ENCODE results near the gene ZBTB24.

ZBTB24 gene

GRCh38 chr6:109478841-109479624 is 4.0 kb downstream of the ZBTB24 start:
- 96% methylated on average over 4 of the region's 5 CpGs for WGBS
- no peaks in the 10 kb centered on the region for H3K9me3 ChIP-seq (ENCODE audit: insufficient read depth, low read depth, low read length)
- H3K4me3 ChIP-seq (ENCODE audit: low read length), result peak overlapping the region; percentile 39
- no peak overlapping the region for H3K27ac ChIP-seq (ENCODE audit: low read depth, low read length)
- H3K27me3 ChIP-seq (ENCODE audit: insufficient read depth, low read length), result no peaks in the 10 kb centered on the region; the same call in 1 of the 2 replicates
- 0 out of 2 replicates have a peak overlapping the region, but pooled peaks have one; percentile 22 for H3K9ac ChIP-seq (ENCODE audit: low read depth, low read length)
- peaks cover 74% of the 10 kb centered on the region for H3K36me3 ChIP-seq (ENCODE audit: insufficient read depth, low read length)
- H3K4me1 ChIP-seq (ENCODE audit: insufficient read depth, low read length), result peaks cover 45% of the 10 kb centered on the region

GRCh38 chr6:109478222-109478805 is 4.7 kb downstream of the ZBTB24 start:
- Histone ChIP-seq H3K9ac (ENCODE audit: low read depth, low read length) (peak overlapping the region; percentile 36; the same call in 1 of the 2 replicates), H3K27ac (ENCODE audit: low read depth, low read length) (peak overlapping the region; percentile 72), H3K9me3 (ENCODE audit: insufficient read depth, low read depth, low read length) (no peaks in the 10 kb centered on the region), H3K27me3 (ENCODE audit: insufficient read depth, low read length) (no peaks in the 10 kb centered on the region), H3K4me3 (ENCODE audit: low read length) (peak overlapping the region; percentile 39), H3K36me3 (ENCODE audit: insufficient read depth, low read length) (peaks cover 81% of the 10 kb centered on the region), H3K4me1 (ENCODE audit: insufficient read depth, low read length) (peaks cover 39% of the 10 kb centered on the region)
- WGBS, result 93% methylated on average over 9 of the region's 9 CpGs

- 71% methylated on average over 2 of the region's 2 CpGs for whole genome bisulfite sequencing
- Histone ChIP-seq H3K4me1 (ENCODE audit: insufficient read depth, low read length) (peaks cover 39% of the 10 kb centered on the region), H3K9ac (ENCODE audit: low read depth, low read length) (peak overlapping the region; percentile 36; the same call in 1 of the 2 replicates), H3K27me3 (ENCODE audit: insufficient read depth, low read length) (no peaks in the 10 kb centered on the region), H3K36me3 (ENCODE audit: insufficient read depth, low read length) (peaks cover 87% of the 10 kb centered on the region), H3K9me3 (ENCODE audit: insufficient read depth, low read depth, low read length) (no peaks in the 10 kb centered on the region), H3K27ac (ENCODE audit: low read depth, low read length) (peak overlapping the region; percentile 72), H3K4me3 (ENCODE audit: low read length) (peak overlapping the region; percentile 39)
These were observed 5.3 kb downstream of the ZBTB24 start for GRCh38 chr6:109477725-109478124.

GRCh38 chr6:109477184-109477583 is 5.8 kb downstream of the ZBTB24 start:
- Histone ChIP-seq H3K9me3 (ENCODE audit: insufficient read depth, low read depth, low read length) (no peaks in the 10 kb centered on the region), H3K27ac (ENCODE audit: low read depth, low read length) (peak overlapping the region; percentile 72), H3K4me1 (ENCODE audit: insufficient read depth, low read length) (peaks cover 39% of the 10 kb centered on the region), H3K9ac (ENCODE audit: low read depth, low read length) (no peak overlapping the region), H3K27me3 (ENCODE audit: insufficient read depth, low read length) (no peaks in the 10 kb centered on the region), H3K36me3 (ENCODE audit: insufficient read depth, low read length) (peaks cover 93% of the 10 kb centered on the region), H3K4me3 (ENCODE audit: low read length) (no peak overlapping the region)
- WGBS, result 91% methylated on average over 2 of the region's 2 CpGs

DNA sequence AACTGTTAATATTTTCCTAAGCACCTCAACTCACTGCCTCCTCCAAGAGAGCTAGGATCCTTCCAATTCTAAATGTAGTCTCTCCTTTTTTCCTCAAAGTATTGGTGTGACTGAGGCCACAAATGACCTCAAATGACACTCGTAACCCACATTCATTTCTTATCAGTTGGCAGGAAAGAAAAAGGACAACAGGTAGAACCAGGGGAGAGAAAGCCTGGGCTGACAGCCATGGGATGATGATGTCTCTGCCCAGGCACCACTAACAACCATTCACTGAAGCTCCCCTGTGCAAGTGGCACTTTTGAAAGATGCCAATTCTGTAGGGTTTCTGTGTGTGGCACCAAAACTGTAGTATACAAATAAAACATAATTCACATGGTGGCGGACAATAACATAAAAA is 7.4 kb downstream of the ZBTB24 start:
- no peaks in the 10 kb centered on the region for H3K9me3 ChIP-seq (ENCODE audit: insufficient read depth, low read depth, low read length)
- peaks cover 27% of the 10 kb centered on the region for H3K4me1 ChIP-seq (ENCODE audit: insufficient read depth, low read length)
- H3K4me3 ChIP-seq (ENCODE audit: low read length), result no peak overlapping the region
- H3K36me3 ChIP-seq (ENCODE audit: insufficient read depth, low read length), result peaks cover 94% of the 10 kb centered on the region
- no peaks in the 10 kb centered on the region for H3K27me3 ChIP-seq (ENCODE audit: insufficient read depth, low read length)
- 90% methylated on average over 2 of the region's 2 CpGs for WGBS
- H3K27ac ChIP-seq (ENCODE audit: low read depth, low read length), result no peak overlapping the region
- no peak overlapping the region for H3K9ac ChIP-seq (ENCODE audit: low read depth, low read length)

- Histone ChIP-seq H3K9ac (ENCODE audit: low read depth, low read length) (no peak overlapping the region), H3K27ac (ENCODE audit: low read depth, low read length) (no peak overlapping the region), H3K36me3 (ENCODE audit: insufficient read depth, low read length) (peaks cover 94% of the 10 kb centered on the region), H3K27me3 (ENCODE audit: insufficient read depth, low read length) (no peaks in the 10 kb centered on the region), H3K4me3 (ENCODE audit: low read length) (no peak overlapping the region), H3K4me1 (ENCODE audit: insufficient read depth, low read length) (peaks cover 22% of the 10 kb centered on the region), H3K9me3 (ENCODE audit: insufficient read depth, low read depth, low read length) (no peaks in the 10 kb centered on the region)
- 98% methylated on average over 4 of the region's 4 CpGs for WGBS
These were observed 8.0 kb downstream of the ZBTB24 start for GRCh38 chr6:109474995-109475394.

GRCh38 chr6:109473120-109473519 is 9.9 kb downstream of the ZBTB24 start:
- Histone ChIP-seq H3K4me3 (ENCODE audit: low read length) (no peak overlapping the region), H3K9ac (ENCODE audit: low read depth, low read length) (no peak overlapping the region), H3K27ac (ENCODE audit: low read depth, low read length) (no peak overlapping the region), H3K36me3 (ENCODE audit: insufficient read depth, low read length) (peaks cover 98% of the 10 kb centered on the region), H3K27me3 (ENCODE audit: insufficient read depth, low read length) (no peaks in the 10 kb centered on the region), H3K4me1 (ENCODE audit: insufficient read depth, low read length) (peaks cover 8% of the 10 kb centered on the region), H3K9me3 (ENCODE audit: insufficient read depth, low read depth, low read length) (no peaks in the 10 kb centered on the region)
- WGBS, result 93% methylated on average over 3 of the region's 3 CpGs

- Histone ChIP-seq H3K36me3 (ENCODE audit: insufficient read depth, low read length) (peaks cover 98% of the 10 kb centered on the region), H3K27ac (ENCODE audit: low read depth, low read length) (no peak overlapping the region), H3K9me3 (ENCODE audit: insufficient read depth, low read depth, low read length) (no peaks in the 10 kb centered on the region), H3K27me3 (ENCODE audit: insufficient read depth, low read length) (no peaks in the 10 kb centered on the region), H3K9ac (ENCODE audit: low read depth, low read length) (no peak overlapping the region), H3K4me3 (ENCODE audit: low read length) (no peak overlapping the region), H3K4me1 (ENCODE audit: insufficient read depth, low read length) (peaks cover under 1% of the 10 kb centered on the region; the same call in 1 of the 2 replicates)
- WGBS, result 95% methylated on average over 8 of the region's 9 CpGs
These were observed 10.7 kb downstream of the ZBTB24 start for GRCh38 chr6:109472132-109472995.

- H3K4me1 ChIP-seq (ENCODE audit: insufficient read depth, low read length), result no peaks in the 10 kb centered on the region
- WGBS, result 94% methylated on average over 5 of the region's 5 CpGs
- peaks cover 99% of the 10 kb centered on the region for H3K36me3 ChIP-seq (ENCODE audit: insufficient read depth, low read length)
- H3K27ac ChIP-seq (ENCODE audit: low read depth, low read length), result no peak overlapping the region
- no peaks in the 10 kb centered on the region for H3K9me3 ChIP-seq (ENCODE audit: insufficient read depth, low read depth, low read length)
- H3K4me3 ChIP-seq (ENCODE audit: low read length), result no peak overlapping the region
- H3K9ac ChIP-seq (ENCODE audit: low read depth, low read length), result no peak overlapping the region
- H3K27me3 ChIP-seq (ENCODE audit: insufficient read depth, low read length), result no peaks in the 10 kb centered on the region
These were observed 11.8 kb downstream of the ZBTB24 start for GRCh38 chr6:109471105-109471810.

GRCh38 chr6:109469591-109470189 is 13.3 kb downstream of the ZBTB24 start:
- 94% methylated on average over 5 of the region's 5 CpGs for WGBS
- Histone ChIP-seq H3K27ac (ENCODE audit: low read depth, low read length) (no peak overlapping the region), H3K9me3 (ENCODE audit: insufficient read depth, low read depth, low read length) (no peaks in the 10 kb centered on the region)

More at GRCh38 chr6:109469591-109470189, 13.3 kb downstream of the ZBTB24 start:
- H3K9ac ChIP-seq (ENCODE audit: low read depth, low read length), result no peak overlapping the region
- peaks cover 99% of the 10 kb centered on the region for H3K36me3 ChIP-seq (ENCODE audit: insufficient read depth, low read length)
- no peaks in the 10 kb centered on the region for H3K4me1 ChIP-seq (ENCODE audit: insufficient read depth, low read length)
- no peak overlapping the region for H3K4me3 ChIP-seq (ENCODE audit: low read length)
- H3K27me3 ChIP-seq (ENCODE audit: insufficient read depth, low read length), result no peaks in the 10 kb centered on the region
